Stimulated activated CD8-positive, alpha-beta memory T cell treated with anti-CD3 and anti-CD28 coated beads, Interleukin-15, amount 100 ng/mL, for 24 hours (primary cell): ENCODE measurements around the gene SIK1.
"Not testable (repeated sequence)": the region's sequence is repeated elsewhere in the genome, so short reads cannot be mapped to it uniquely, and the experiment has no call there.

Experiments
- DNase-seq: peaks from one replicate; pipeline ENCODE4 v3.0.0-alpha.2; 2020; ENCODE audit warnings: low read depth

The SIK1 gene

GRCh38 chr21:43439316-43440075 lies 12.6 kb upstream of the SIK1 start:
- DNase-seq, result not testable (repeated sequence)

GRCh38 chr21:43436272-43436671 lies 9.3 kb upstream of the SIK1 start:
- DNase-seq, result not testable (repeated sequence)

- DNase-seq, result not testable (repeated sequence)
These were observed 6.6 kb upstream of the SIK1 start for GRCh38 chr21:43433340-43434136.

- DNase-seq, result not testable (repeated sequence)
These were observed 4.0 kb upstream of the SIK1 start for GRCh38 chr21:43430830-43431416.

GRCh38 chr21:43428964-43429363 lies 2.0 kb upstream of the SIK1 start:
- DNase-seq, result not testable (repeated sequence)

- DNase-seq, result not testable (repeated sequence)
These were observed 270 bp upstream of the SIK1 start for GRCh38 chr21:43427242-43427559.

GRCh38 chr21:43426004-43426403 lies 927 bp downstream of the SIK1 start:
- not testable (repeated sequence) for DNase-seq

- DNase-seq, result not testable (repeated sequence)
These were observed 7.5 kb downstream of the SIK1 start for GRCh38 chr21:43419475-43419874.

- DNase-seq, result not testable (repeated sequence)
These were observed 12.4 kb downstream of the SIK1 start for GRCh38 chr21:43414576-43414975.

GRCh38 chr21:43412020-43412788 lies 14.7 kb downstream of the SIK1 start:
- not testable (repeated sequence) for DNase-seq

- not testable (repeated sequence) for DNase-seq
These were observed 16.4 kb downstream of the SIK1 start for GRCh38 chr21:43410456-43411068.

- DNase-seq, result not testable (repeated sequence)
These were observed 19.8 kb downstream of the SIK1 start for GRCh38 chr21:43407139-43407538.

- DNase-seq, result not testable (repeated sequence)
These were observed 22.5 kb downstream of the SIK1 start for GRCh38 chr21:43404450-43404849.

- not testable (repeated sequence) for DNase-seq
These were observed 23.1 kb downstream of the SIK1 start for GRCh38 chr21:43403651-43404430.

- DNase-seq, result not testable (repeated sequence)
These were observed 25.8 kb downstream of the SIK1 start for GRCh38 chr21:43401125-43401524.

- not testable (repeated sequence) for DNase-seq
These were observed 27.3 kb downstream of the SIK1 start for GRCh38 chr21:43399595-43400015.

- DNase-seq, result not testable (repeated sequence)
These were observed 27.8 kb downstream of the SIK1 start for GRCh38 chr21:43399136-43399535.

- not testable (repeated sequence) for DNase-seq
These were observed 28.4 kb downstream of the SIK1 start for GRCh38 chr21:43398533-43398932.

GRCh38 chr21:43398000-43398399 lies 28.9 kb downstream of the SIK1 start:
- not testable (repeated sequence) for DNase-seq

- not testable (repeated sequence) for DNase-seq
These were observed 29.5 kb downstream of the SIK1 start for GRCh38 chr21:43397439-43397808.
